Cardiac fibroblast (primary cell): Measurements from ENCODE around the gene DGKQ.

Source experiments
- DNase-seq, 2 donors: peaks; one replicate each; pipeline versions ENCODE4 v3.0.0 to v3.0.0-alpha.2; 2010; ENCODE audit warnings: low read depth in 2 of 2
- H3K4me3 ChIP-seq, 2 donors: replicated peaks in 1 of 2; 1 replicate in 1 of 2; 2 replicates in 1 of 2; pipeline ENCODE4 v1.5.1; 2011; ENCODE audit warnings: low read depth in 2 of 2, low read length in 2 of 2, mild to moderate bottlenecking in 2 of 2, moderate library complexity in 1 of 2
- TF ChIP-seq, protein P1 (sequence below): IDR thresholded peaks from one replicate; pipeline ENCODE4 v1.5.1; 2011; ENCODE audit warnings: low read depth, mild to moderate bottlenecking, low read length, inconsistent platforms

Gene DGKQ

GRCh38 chr4:992297-993110 lies 19.1 kb upstream of the DGKQ start:
- TF ChIP-seq, protein P1, sequence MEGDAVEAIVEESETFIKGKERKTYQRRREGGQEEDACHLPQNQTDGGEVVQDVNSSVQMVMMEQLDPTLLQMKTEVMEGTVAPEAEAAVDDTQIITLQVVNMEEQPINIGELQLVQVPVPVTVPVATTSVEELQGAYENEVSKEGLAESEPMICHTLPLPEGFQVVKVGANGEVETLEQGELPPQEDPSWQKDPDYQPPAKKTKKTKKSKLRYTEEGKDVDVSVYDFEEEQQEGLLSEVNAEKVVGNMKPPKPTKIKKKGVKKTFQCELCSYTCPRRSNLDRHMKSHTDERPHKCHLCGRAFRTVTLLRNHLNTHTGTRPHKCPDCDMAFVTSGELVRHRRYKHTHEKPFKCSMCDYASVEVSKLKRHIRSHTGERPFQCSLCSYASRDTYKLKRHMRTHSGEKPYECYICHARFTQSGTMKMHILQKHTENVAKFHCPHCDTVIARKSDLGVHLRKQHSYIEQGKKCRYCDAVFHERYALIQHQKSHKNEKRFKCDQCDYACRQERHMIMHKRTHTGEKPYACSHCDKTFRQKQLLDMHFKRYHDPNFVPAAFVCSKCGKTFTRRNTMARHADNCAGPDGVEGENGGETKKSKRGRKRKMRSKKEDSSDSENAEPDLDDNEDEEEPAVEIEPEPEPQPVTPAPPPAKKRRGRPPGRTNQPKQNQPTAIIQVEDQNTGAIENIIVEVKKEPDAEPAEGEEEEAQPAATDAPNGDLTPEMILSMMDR: no peak
- no peak overlapping the region for H3K4me3 ChIP-seq
- peak in 1 of 2 donors; percentile 33 for DNase-seq

- H3K4me3 ChIP-seq: no peak overlapping the region
- TF ChIP-seq, protein P1: no peak
- DNase-seq: no peak
These were observed 18.3 kb upstream of the DGKQ start for GRCh38 chr4:991451-992296.

GRCh38 chr4:990746-991367 lies 17.5 kb upstream of the DGKQ start:
- TF ChIP-seq, protein P1: no peak
- no peak overlapping the region for H3K4me3 ChIP-seq

DNA sequence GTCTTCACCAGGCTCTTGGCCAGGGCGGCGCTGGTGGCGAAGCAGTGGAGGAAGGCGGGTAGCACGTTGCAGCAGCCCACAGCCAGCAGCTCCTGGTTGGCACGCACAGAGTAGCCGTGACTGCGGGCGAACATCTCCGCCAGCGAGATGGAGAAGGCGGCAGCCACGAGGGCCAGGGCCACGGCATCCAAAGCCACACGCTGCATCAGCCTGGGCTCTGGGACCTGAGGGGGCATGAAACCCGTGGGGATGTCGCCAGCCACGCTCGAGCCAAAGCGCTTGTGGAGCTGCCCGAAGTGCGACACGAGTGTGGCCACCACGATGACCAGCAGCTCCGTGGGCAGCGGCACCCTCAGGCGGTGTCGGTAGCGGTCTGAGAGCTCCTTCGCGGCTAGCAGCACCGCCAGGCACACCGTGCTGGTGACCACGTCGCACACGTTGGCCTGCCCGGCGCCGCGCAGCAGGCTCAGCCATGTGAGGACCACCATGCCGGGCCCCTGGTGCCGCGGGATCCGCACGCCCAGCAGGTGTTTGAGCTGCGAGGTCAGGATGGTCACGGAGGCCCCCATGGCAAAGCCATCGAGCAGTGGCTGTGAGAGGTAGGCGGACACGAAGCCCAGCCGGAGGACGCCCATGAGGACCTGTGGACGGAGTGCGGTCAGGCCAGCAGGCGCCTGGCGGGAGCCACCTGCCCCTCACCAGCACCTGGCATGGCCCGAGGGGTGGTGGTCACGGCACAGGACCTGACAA lies 16.5 kb upstream of the DGKQ start:
- DNase-seq: no peak
- TF ChIP-seq, protein P1: no peak
- H3K4me3 ChIP-seq: no peak overlapping the region

More at GRCh38 chr4:990746-991367, 17.5 kb upstream of the DGKQ start:
- DNase-seq: no peak

DNA sequence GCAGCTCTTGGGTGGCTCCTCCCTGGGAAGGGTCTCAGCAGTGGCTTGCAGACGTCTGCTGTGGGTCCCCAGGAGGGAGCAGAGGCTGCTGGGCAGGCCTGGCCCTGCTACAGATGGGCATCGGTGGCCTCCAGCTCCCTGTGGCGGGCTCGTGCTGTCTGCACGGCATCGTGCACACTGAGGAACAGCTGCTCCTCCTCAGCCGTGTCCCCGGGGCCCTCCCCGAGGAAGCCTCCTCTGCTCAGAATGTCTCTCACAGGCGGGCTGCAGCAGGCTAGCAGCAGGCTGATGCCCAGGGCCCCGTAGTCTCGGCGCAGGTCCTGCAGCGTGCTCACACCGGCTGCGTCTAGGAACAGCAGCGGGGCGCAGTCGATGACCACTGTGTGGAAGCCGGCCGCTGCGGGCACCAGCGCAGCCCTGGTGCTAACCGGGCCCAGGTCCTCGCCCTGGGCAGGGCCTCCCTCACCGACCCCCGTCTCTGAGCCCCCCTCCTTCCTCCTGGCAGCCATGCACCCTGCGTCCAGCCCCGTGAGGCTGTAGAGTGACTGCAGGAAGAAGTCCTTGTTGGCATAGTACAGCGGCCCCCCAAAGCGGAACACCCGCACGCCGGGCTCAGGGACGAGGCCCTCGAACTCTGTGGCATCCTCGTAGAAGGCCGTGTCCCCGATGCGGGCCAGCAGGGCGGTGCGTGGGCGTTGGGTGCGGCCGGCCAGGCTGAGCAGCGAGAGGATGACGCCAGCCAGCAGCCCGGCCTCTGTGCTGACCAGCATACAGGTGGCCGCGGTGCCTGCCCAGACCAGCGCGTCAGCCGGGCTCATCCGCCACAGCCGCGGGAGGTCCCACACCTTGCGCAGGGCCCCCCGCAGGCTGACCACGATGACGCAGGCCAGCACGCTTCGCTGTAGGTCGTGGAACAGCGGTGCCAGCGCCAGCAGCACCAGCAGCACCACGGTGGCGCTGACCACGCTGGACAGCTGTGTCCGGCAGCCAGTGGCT lies 15.7 kb upstream of the DGKQ start:
- TF ChIP-seq, protein P1: no peak
- DNase-seq: no peak
- no peak overlapping the region for H3K4me3 ChIP-seq
